ENCODE data around the gene SH3RF1.

The SH3RF1 gene

GRCh38 chr4:169119536-169119935 lies 151.2 kb downstream of the SH3RF1 start:
- H3K27ac ChIP-seq (ENCODE audit: low read depth, low read length): no peak overlapping the region
- H3K36me3 ChIP-seq (ENCODE audit: control insufficient read depth, insufficient read depth, low read length): peaks cover 19% of the 10 kb centered on the region
- no peak overlapping the region for H3K9ac ChIP-seq (ENCODE audit: low read length)
- H3K27me3 ChIP-seq (ENCODE audit: control insufficient read depth, insufficient read depth, low read length): no peaks in the 10 kb centered on the region
- H3K4me3 ChIP-seq (ENCODE audit: low read length): no peak overlapping the region
- no peaks in the 10 kb centered on the region for H3K4me1 ChIP-seq (ENCODE audit: control insufficient read depth, insufficient read depth, low read length)

- no peaks in the 10 kb centered on the region for H3K4me1 ChIP-seq (ENCODE audit: control insufficient read depth, insufficient read depth, low read length)
- no peak overlapping the region for H3K4me3 ChIP-seq (ENCODE audit: low read length)
- no peak overlapping the region for H3K9ac ChIP-seq (ENCODE audit: low read length)
- H3K27me3 ChIP-seq (ENCODE audit: control insufficient read depth, insufficient read depth, low read length): no peaks in the 10 kb centered on the region
- H3K27ac ChIP-seq (ENCODE audit: low read depth, low read length): no peak overlapping the region
- H3K36me3 ChIP-seq (ENCODE audit: control insufficient read depth, insufficient read depth, low read length): peaks cover 19% of the 10 kb centered on the region
Observed at GRCh38 chr4:169117591-169118081, 153.1 kb downstream of the SH3RF1 start.

- H3K9ac ChIP-seq (ENCODE audit: low read length): no peak overlapping the region
- H3K4me1 ChIP-seq (ENCODE audit: control insufficient read depth, insufficient read depth, low read length): no peaks in the 10 kb centered on the region
- H3K27me3 ChIP-seq (ENCODE audit: control insufficient read depth, insufficient read depth, low read length): no peaks in the 10 kb centered on the region
- H3K4me3 ChIP-seq (ENCODE audit: low read length): no peak overlapping the region
- H3K27ac ChIP-seq (ENCODE audit: low read depth, low read length): no peak overlapping the region
- peaks cover 19% of the 10 kb centered on the region for H3K36me3 ChIP-seq (ENCODE audit: control insufficient read depth, insufficient read depth, low read length)
Observed at GRCh38 chr4:169116270-169116901, 154.4 kb downstream of the SH3RF1 start.

GRCh38 chr4:169115897-169116254 lies 154.9 kb downstream of the SH3RF1 start:
- H3K9ac ChIP-seq (ENCODE audit: low read length): no peak overlapping the region
- peaks cover 16% of the 10 kb centered on the region for H3K36me3 ChIP-seq (ENCODE audit: control insufficient read depth, insufficient read depth, low read length)
- no peak overlapping the region for H3K4me3 ChIP-seq (ENCODE audit: low read length)
- H3K27me3 ChIP-seq (ENCODE audit: control insufficient read depth, insufficient read depth, low read length): no peaks in the 10 kb centered on the region
- no peaks in the 10 kb centered on the region for H3K4me1 ChIP-seq (ENCODE audit: control insufficient read depth, insufficient read depth, low read length)
- no peak overlapping the region for H3K27ac ChIP-seq (ENCODE audit: low read depth, low read length)

GRCh38 chr4:169115144-169115896 lies 155.4 kb downstream of the SH3RF1 start:
- H3K4me3 ChIP-seq (ENCODE audit: low read length): no peak overlapping the region
- H3K36me3 ChIP-seq (ENCODE audit: control insufficient read depth, insufficient read depth, low read length): peaks cover 18% of the 10 kb centered on the region
- H3K27me3 ChIP-seq (ENCODE audit: control insufficient read depth, insufficient read depth, low read length): no peaks in the 10 kb centered on the region
- no peaks in the 10 kb centered on the region for H3K4me1 ChIP-seq (ENCODE audit: control insufficient read depth, insufficient read depth, low read length)
- H3K9ac ChIP-seq (ENCODE audit: low read length): no peak overlapping the region
- H3K27ac ChIP-seq (ENCODE audit: low read depth, low read length): no peak overlapping the region

GRCh38 chr4:169114341-169114974 lies 156.3 kb downstream of the SH3RF1 start:
- H3K4me3 ChIP-seq (ENCODE audit: low read length): no peak overlapping the region
- no peaks in the 10 kb centered on the region for H3K27me3 ChIP-seq (ENCODE audit: control insufficient read depth, insufficient read depth, low read length)
- no peak overlapping the region for H3K9ac ChIP-seq (ENCODE audit: low read length)
- peaks cover 18% of the 10 kb centered on the region for H3K36me3 ChIP-seq (ENCODE audit: control insufficient read depth, insufficient read depth, low read length)
- no peak overlapping the region for H3K27ac ChIP-seq (ENCODE audit: low read depth, low read length)
- no peaks in the 10 kb centered on the region for H3K4me1 ChIP-seq (ENCODE audit: control insufficient read depth, insufficient read depth, low read length)

GRCh38 chr4:169110633-169111032 lies 160.1 kb downstream of the SH3RF1 start:
- Histone ChIP-seq H3K9ac (ENCODE audit: low read length) (no peak overlapping the region), H3K4me3 (ENCODE audit: low read length) (no peak overlapping the region), H3K27me3 (ENCODE audit: control insufficient read depth, insufficient read depth, low read length) (no peaks in the 10 kb centered on the region), H3K36me3 (ENCODE audit: control insufficient read depth, insufficient read depth, low read length) (peaks cover 14% of the 10 kb centered on the region), H3K4me1 (ENCODE audit: control insufficient read depth, insufficient read depth, low read length) (no peaks in the 10 kb centered on the region), H3K27ac (ENCODE audit: low read depth, low read length) (no peak overlapping the region)

- no peak overlapping the region for H3K9ac ChIP-seq (ENCODE audit: low read length)
Observed at GRCh38 chr4:169109035-169109675, 161.6 kb downstream of the SH3RF1 start.

GRCh38 chr4:169108303-169108702 lies 162.5 kb downstream of the SH3RF1 start:
- Histone ChIP-seq H3K36me3 (ENCODE audit: control insufficient read depth, insufficient read depth, low read length) (peaks cover 17% of the 10 kb centered on the region), H3K4me1 (ENCODE audit: control insufficient read depth, insufficient read depth, low read length) (peaks cover 5% of the 10 kb centered on the region), H3K4me3 (ENCODE audit: low read length) (no peak overlapping the region), H3K27ac (ENCODE audit: low read depth, low read length) (no peak overlapping the region), H3K9ac (ENCODE audit: low read length) (no peak overlapping the region), H3K27me3 (ENCODE audit: control insufficient read depth, insufficient read depth, low read length) (no peaks in the 10 kb centered on the region)

More at GRCh38 chr4:169109035-169109675, 161.6 kb downstream of the SH3RF1 start:
- Histone ChIP-seq H3K27me3 (ENCODE audit: control insufficient read depth, insufficient read depth, low read length) (no peaks in the 10 kb centered on the region), H3K4me3 (ENCODE audit: low read length) (no peak overlapping the region), H3K4me1 (ENCODE audit: control insufficient read depth, insufficient read depth, low read length) (peaks cover 2% of the 10 kb centered on the region), H3K27ac (ENCODE audit: low read depth, low read length) (no peak overlapping the region), H3K36me3 (ENCODE audit: control insufficient read depth, insufficient read depth, low read length) (peaks cover 14% of the 10 kb centered on the region)

- H3K27me3 ChIP-seq (ENCODE audit: control insufficient read depth, insufficient read depth, low read length): no peaks in the 10 kb centered on the region
- no peak overlapping the region for H3K27ac ChIP-seq (ENCODE audit: low read depth, low read length)
- H3K9ac ChIP-seq (ENCODE audit: low read length): no peak overlapping the region
- peaks cover 17% of the 10 kb centered on the region for H3K36me3 ChIP-seq (ENCODE audit: control insufficient read depth, insufficient read depth, low read length)
- H3K4me3 ChIP-seq (ENCODE audit: low read length): no peak overlapping the region
- peaks cover 5% of the 10 kb centered on the region for H3K4me1 ChIP-seq (ENCODE audit: control insufficient read depth, insufficient read depth, low read length)
Observed at GRCh38 chr4:169107528-169107927, 163.2 kb downstream of the SH3RF1 start.

- peaks cover 17% of the 10 kb centered on the region for H3K36me3 ChIP-seq (ENCODE audit: control insufficient read depth, insufficient read depth, low read length)
- H3K27me3 ChIP-seq (ENCODE audit: control insufficient read depth, insufficient read depth, low read length): no peaks in the 10 kb centered on the region
- H3K27ac ChIP-seq (ENCODE audit: low read depth, low read length): no peak overlapping the region
- no peak overlapping the region for H3K4me3 ChIP-seq (ENCODE audit: low read length)
- H3K4me1 ChIP-seq (ENCODE audit: control insufficient read depth, insufficient read depth, low read length): peaks cover 5% of the 10 kb centered on the region
- H3K9ac ChIP-seq (ENCODE audit: low read length): no peak overlapping the region
Observed at GRCh38 chr4:169106696-169107229, 164.0 kb downstream of the SH3RF1 start.

GRCh38 chr4:169105620-169106019 lies 165.1 kb downstream of the SH3RF1 start:
- Histone ChIP-seq H3K4me3 (ENCODE audit: low read length) (no peak overlapping the region), H3K36me3 (ENCODE audit: control insufficient read depth, insufficient read depth, low read length) (peaks cover 16% of the 10 kb centered on the region), H3K27ac (ENCODE audit: low read depth, low read length) (no peak overlapping the region), H3K27me3 (ENCODE audit: control insufficient read depth, insufficient read depth, low read length) (no peaks in the 10 kb centered on the region), H3K4me1 (ENCODE audit: control insufficient read depth, insufficient read depth, low read length) (peaks cover 6% of the 10 kb centered on the region), H3K9ac (ENCODE audit: low read length) (no peak overlapping the region)

Data from rectal smooth muscle tissue (tissue), 1 donor.